ENCODE data around the gene ETV5.

The ETV5 gene

DNA sequence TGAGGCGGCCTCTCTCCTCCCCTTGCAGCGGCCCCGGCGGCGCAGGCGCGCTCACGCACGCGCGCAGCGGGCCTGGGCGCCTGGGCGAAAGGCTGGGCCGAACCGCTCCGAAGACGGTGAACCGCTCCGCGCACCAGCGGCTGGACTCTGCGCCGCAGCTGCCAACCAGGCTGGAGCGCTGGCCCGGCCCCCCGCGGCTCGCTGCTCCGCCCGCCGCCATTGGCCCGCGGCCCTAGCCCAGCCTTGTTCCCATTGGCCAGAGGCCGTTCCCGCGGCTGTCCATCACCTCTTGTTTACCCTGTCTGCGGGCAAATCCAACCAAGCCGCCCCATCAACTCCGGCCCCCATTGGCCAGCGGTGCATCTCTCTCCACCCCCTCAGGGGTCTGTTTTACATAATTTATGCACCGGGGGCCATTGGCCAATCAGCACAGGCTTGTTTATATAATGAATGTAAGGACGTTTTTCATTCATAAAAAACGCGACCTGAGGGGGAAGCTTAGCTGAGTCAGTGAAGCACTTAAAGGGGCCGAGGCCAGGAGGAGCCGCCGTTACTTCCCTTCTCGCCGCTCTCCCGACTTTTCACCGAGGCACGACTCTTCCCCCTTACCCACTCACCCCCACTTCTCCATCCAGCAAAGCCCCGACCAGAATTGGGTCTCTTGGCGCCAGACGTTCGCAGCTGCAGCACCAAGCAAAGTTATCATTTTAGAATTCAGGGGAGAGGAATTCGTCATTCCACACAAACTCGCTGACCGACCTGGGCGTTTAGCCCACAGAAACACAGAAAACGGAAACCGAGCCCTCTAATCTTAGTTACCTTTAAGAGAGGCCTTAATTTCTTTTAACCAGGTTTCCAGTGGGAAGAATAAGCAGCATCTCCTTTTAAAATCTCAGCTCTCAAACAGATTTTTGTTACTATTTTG lies at the start of gene ETV5:
TSS of gene ETV5 (minus strand) at position 149 of the 925 bp plus-strand sequence. CDS start 3,221 bp downstream, outside the sequence.
- peak; percentile 68 for FAIRE-seq

DNA sequence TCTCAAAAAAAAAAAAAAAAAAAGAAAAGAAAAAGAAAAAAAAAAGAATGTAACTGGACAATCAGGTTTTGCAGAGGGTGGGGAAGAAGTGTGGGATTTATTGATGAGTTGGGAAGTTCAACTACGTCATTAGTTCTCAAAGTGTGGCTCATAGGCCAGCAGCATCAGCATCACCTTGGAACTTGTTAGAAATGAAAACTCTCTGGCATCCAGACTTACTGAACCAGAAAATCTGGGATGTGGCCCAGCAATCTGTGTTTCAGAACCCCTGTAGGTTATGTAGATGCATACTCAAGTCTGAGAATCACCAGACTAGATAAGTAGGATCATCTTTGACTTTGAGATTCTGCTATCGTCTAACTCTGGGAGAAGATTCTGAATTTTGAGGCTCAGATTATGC lies 45.8 kb upstream of the ETV5 start:
- FAIRE-seq, result no peak

DNA sequence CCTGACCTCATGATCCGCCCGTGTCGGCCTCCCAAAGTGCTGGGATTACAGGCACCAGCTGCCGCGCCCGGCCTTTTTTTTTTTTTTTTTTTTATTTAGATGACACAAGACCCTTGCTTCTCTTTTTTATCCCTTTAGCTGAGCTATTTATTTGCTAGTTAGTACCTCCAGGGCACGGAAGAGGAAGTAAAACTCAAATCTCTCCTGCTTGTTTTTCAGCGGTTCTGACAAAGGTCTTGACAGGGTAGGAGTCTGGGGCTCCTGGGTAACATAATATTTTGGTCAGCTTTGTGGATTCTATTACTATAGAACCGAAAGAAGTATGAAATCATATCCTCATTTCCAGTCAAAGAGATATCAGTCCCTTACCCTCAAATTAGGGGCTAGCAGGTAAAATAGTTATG lies 44.0 kb upstream of the ETV5 start:
- no peak for FAIRE-seq

DNA sequence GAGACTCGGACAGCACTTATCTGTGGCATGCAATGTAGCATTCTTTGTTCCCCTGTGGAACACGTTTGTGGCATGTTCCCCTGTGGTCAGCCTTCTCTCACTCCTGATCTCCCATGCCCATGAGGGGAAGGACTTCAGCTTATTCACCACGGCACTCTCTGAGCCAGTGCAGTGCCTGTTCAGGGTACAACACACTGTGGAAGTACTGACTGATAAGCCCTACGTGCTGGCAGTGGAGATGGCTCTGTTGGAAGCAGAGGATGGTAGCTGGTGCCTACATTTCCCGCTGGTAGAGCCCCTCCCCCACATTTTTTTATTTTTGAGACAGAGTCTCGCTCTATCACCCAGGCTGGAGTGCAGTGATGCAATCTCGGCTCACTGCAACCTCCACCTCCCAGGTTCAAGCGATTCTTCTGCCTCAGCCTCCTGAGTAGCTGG lies 43.5 kb upstream of the ETV5 start:
- FAIRE-seq, result no peak

DNA sequence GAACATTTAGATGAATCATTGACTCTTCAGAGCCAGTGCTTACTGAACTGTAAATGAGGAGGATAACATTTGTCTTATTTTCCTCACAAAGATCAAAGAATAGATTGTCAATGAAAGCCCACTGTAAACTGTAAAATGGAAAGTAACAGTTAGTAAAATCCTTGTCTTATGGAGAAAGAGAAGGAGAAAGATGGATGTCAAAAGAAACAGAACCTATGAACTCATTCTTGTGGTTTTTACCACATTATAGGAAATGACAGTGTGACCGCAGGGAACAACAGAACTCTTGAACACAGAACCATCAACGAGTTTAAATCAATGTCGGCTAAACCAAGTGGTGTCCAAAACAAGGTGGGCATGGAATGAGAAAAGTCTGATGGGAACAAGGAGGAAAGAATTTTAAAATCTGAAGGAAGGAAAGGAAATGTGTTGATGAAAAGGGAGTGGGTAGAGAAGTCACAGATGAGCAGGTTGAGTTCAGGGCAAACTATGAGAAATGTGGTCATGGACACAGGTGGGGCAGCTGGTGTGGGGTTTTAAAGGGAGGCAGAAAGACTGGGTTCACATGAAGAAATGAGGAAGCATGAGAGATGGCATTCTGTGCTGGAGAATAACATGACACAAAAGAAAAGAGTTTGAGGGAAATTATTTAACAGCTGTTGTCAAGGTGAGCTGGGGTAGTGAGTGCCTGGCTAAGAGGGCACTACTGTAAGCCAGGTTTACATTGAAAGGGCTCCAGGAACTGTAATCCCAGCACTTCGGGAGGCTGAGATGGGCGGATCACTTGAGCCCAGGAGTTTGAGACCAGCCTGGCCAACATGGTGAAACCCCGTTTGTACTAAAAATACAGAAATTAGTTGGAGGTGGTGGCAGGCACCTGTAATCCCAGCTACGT lies 42.4 kb upstream of the ETV5 start:
- no peak for FAIRE-seq

DNA sequence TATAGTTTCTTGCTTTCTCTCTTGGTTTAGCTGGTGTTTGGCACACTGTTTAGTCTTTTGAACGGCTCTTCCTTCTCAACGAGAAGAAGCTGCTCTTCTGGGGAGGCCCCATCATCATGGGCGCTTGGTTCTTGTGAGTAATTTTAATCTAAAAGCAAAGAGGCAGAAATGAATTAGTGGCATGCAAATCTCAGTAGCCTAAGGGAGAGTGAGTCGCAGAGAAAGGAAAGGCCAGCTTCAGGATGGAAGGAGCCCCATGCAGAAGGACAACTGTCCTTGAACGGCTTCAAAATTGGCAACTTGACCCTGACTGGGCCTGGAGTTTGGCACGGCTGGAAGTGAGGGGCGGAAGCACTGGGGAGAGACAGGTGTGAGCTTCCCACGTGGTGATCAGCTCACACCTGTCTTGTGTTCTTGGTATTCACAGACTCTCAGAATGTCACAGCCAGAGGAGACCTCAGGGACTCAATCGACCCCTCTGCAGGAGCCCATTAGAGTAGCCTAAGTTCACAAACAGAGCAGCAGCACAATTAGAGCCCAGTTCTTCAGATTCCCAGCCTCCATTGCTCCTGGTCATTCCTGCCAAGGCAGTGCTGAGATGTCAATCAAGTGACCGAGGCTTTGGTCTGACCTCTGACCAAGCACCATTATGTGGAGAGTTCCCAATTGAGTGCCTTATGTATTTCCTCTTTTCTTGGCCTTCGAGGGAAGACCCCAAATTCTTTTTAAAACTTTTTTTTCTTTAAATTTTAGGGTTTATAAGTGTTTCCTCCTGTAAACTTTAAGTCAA lies 41.3 kb upstream of the ETV5 start:
- no peak for FAIRE-seq

DNA sequence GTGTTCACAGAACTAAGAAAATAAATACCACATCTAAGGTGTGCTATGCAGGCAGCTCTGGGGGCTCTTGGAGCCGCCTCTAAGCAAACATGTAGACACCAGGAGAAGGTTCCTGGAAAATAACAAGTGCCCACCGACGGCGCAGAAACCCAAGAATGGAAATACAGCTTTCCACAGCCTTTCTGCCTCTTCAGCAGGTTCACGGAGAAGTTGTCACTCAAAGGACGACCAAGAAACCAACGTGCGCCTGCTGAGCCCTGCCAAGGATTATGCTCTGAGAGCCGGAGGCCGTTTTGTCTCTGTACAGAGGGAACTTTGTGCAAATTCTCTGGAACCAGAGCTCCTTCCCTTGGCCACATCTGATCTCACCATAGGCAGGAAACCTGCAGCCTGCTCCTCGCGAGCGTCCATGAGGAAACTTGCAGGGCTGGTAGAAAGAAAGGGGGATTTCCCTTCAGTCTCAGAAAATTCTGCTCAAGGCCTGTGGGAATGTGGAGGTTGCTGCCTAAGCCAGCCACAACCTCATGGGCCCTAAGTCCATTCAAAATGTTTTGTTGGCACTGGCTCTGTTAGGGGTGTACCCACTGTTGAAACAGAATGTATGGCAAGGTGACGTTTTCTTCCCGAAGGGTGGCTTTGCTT lies 40.6 kb upstream of the ETV5 start:
- no peak for FAIRE-seq

DNA sequence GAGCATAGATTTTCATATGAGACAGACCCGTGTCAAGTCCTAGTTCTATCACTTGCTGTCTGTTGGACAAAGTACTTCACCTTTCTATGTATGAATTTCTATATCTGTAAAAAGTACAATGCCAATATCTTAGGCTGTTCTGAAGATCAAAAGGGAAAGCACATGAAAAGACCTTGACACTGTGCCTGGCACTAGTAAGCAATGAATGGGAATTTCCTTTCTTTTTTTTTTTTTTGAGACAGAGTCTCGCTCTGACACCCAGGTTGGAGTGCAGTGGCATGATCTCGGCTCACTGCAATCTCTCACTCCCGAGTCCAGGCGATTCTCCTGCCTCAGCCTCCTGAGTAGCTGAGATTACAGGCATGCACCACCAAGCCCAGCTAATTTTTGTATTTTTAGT lies 35.4 kb upstream of the ETV5 start:
- no peak for FAIRE-seq

DNA sequence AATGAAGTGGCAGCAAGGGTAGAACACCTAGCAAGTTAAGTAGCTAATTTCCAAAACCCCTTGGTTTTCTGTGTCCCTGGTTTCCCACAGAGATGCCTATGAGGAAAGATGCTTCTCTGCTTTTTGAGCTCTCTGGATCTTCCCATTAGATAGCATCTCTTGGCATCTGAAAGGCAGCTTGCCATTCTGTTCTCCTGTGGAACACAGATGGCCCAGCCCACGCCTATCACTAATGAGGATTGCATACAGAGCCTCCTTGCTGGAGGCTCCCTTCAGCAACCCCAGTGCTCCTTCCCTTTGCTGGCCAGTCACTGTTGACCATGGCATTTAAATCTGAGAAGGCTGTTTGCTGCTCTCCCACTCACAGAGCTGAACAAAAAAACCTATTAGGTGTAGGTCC lies 34.4 kb upstream of the ETV5 start:
- no peak for FAIRE-seq

DNA sequence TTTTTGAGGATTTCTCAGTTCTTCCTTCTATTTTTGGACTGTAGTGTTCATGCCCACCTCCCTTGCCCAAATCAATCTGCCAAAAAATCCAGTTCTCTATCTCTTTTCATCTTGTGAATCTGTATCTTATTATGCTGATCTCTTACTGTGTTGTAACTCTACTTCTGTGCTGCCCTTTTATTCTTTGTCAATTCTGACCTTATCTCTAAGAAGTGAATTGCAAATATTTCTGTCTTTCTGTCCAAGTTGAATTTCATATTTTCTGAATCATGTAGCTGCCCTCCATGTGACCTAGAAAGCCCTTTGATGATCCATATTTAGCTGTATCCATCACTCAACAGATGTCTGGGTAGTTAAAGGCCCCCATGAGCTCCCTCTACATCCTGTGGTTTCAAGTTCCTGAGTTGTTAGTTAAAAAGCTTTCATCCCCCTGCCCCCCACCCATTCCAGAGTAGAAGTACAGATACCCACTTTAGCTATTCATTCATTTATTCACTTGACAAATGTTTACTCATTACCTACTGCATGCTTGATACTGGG lies 33.6 kb upstream of the ETV5 start:
- no peak for FAIRE-seq

DNA sequence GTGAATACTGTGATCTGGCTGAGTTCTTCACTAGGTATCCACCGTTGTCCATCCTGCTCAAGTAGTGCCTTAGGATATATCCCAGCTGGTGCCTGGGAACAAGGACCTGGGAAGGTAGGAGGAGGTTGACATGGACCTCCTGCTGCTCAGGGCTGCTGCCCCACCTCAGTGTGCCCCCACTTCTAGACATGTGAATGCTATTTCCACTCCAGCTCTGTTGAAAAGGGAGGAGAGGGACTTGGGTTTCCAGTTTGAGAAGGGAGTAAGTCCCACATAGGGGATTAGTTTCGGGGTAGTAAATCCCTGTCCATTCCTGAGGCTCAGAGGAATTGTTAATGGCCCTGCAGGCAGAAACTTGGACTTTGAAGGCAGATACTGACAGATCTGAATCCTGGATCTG lies 32.9 kb upstream of the ETV5 start:
- no peak for FAIRE-seq

DNA sequence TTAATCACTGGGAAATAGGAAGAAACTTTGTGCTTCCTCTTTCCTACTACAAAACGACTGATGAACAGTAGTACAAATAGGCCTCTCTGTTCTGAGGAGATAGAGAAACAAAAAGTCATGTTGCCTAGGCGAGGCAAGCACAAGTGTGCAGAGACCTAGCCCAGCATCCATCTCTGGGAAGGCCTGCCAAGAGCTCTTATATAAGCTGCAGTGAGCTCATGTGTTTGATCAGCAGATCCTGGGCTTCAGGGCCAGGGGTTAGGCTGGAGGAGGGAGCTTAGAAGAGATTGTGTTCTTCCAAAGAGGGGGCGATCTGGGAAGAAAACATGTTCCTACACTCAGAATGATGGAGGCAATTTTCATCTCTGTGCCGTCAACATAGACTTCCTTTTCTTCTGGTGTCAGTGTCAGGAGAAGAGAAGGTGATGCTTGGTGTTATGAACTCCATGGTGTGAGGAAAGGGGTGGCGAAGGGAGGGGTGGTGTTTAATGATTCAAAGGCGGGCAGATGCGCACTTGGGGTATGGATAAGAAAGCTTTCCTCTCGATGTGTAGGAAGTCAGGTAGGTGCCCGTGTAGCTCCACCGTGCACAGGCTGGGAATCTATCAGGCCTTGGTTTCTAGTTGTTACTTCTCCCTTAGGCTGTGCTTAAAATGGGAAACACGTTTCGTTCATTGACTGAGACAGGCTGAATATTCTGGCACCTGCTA lies 29.5 kb upstream of the ETV5 start:
- FAIRE-seq, result no peak

DNA sequence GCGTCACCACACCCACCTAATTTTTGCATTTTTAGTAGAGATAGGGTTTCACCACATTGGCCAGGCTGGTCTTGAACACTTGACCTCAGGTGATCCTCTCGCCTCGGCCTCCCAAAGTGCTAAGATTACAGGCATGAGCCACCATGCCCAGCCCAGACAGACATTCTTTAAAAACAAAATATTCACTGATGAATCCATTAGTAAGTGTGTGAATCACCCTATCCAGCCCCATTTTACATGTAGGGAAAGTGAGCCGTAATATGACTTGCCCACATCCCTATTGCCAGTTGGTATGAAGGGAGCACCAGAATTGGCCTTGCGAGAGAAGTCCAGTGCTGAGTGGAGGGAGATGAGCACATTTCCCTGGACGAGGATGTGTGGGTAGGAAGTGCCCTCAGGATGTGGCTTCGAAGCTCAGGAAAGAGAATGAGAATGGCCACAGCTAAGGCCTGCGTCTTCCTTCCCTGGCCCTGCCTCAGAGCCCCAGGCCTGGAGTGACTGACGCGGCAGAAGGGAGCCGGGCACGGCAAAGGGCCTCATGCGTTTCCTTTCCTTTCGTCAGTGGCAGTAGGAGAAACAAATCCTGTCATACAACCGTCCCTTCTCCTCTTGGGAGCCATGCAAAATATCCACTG lies 28.3 kb upstream of the ETV5 start:
- no peak for FAIRE-seq

DNA sequence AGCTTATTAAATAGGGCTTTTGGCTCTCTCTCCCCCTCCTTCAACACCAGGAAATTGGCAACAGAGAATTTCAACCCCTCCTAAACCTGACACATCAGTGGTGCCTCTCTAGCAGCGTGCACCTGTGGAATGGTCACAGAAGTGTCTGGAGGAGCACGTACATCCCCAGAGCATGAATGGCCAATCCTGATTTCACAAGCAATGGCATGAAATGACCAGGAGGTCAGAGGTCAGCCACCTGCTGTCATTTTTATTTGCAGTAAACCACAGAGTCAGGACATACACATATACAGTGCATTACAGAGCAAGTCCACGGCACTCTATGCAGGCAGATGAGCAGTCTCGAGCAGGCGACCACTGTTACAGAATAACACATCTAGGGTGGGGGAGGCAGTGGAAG lies 25.1 kb upstream of the ETV5 start:
- FAIRE-seq, result no peak

DNA sequence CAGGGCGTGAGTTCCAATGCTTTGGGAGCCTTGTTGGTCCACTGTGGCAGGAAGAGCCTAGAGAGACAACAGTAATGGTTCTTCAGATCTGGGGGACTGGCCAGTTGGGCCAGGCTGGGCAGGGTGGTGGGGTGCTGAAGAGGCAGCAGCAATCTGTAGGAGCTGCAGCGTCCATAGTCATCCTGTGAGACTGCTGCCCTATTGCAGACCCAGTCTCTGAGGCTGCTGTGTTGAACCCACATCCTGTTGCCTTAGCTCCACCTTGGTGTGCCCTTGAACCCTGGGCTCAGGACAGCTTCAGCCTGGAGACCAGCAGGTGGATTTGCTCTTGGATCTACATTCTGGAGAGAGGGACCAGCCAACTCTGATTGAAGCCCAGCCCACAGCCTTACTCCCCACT lies 23.6 kb upstream of the ETV5 start:
- FAIRE-seq, result no peak

DNA sequence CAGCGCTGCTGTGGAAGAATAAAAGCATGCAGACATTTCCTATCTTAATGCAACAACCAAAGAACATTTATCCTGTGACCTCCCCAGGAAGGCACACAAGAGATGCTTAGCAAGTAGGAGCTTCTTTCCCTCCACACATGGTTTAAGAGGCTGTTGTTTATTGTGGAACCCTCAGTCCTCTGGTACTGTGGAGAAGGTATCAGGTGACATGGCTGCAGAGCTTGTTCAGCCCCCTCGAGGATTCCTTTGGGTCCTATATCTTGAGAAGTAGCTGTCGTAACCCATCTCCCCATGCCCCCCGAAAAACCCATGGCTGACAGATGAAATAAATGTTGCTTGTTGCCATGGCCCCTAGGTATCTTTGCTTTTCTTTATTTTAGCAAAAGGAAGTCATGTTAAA lies 20.3 kb upstream of the ETV5 start:
- FAIRE-seq, result no peak

DNA sequence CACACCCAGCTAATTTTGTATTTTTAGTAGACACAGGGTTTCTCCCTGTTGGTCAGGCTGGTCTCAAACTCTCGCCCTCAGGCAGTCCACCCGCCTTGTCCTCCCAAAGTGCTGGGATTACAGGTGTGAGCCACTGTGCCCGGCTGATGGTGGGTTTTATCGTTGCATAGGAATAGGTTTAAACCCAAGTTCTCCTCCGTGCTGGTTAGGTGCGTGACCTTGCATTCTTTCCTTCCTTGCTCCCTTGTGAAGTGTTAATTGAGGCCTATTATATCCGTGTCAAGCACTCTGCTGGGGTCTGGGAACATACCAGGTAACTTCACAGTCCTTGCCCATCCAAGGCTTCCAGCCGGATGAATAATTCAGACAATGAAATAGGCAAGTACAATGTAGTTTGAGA lies 19.3 kb upstream of the ETV5 start:
- no peak for FAIRE-seq

DNA sequence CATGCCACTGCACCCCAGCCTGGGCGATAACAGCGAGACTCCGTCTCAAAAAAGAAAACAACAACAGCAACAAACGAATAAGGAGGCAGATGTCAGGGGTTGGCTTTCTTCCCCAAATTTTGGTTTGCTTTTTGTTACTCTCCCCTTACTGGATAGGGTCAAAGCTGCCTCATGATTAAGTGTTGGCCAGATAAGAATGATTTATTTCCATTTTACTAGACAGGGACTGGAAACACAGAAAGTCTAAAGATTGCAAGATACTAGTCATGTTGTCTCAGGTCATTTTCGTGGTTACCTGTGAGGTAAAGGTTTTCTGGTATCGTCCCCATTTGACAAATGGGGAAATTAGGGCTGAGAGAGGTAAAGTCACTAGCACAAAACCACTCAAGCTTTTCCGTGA lies 18.6 kb upstream of the ETV5 start:
- no peak for FAIRE-seq

DNA sequence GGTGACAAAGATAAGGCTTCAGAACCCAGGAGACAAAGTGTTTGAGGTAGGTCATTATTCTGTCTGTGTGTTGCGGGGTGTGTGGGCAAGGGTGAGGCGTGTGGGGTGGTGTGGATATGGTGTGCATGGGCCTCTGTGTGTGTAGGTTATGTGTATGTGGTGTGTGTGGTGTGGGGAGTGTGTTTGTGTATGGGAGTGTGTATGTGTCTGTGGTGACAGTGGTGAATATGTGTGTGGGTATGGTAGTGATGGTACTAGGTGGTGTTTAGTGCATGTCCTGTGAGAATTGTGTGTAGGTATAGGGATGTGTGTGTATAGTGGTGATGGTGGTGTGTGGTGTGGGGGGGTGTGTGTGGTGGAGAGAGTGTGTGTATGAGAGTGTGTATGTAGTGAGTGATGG lies 16.2 kb upstream of the ETV5 start:
- no peak for FAIRE-seq

DNA sequence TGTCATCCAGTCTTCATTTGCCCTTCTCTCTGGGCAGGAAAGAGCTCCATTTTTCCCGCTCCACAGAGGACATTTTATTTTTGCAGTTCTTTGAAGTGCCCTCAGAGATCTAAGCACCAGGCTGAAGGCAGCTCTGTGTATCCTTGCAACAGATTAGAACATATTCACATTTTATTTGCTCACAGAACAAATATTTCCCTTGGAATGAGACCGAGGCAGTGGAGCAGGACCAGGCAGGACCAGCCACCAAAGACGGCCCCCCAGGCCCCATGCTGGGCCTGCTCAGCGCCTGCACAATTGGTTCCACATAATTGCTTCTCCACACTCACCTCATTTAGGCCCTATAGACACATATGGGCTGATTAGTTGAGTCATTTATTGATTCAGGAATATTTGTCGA lies 15.7 kb upstream of the ETV5 start:
- FAIRE-seq, result no peak

DNA sequence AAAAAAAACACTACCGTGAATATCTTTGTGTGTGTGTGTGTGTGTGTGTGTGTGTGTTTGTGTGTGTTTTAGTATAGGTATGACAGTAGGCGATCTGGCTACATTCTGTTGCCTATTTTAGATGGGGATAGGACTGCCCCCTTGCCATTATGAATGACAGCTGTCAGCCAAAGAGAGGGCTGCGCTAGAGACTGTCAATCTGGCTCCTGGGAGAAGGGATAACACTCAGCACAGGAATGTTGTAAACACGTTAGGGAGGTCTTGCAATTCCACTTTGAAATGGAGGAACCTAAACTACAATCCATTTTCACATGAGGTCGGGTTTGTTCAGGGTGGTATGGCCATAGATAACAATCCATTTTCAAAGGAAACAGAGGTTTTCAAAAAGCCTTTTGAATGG lies 14.1 kb upstream of the ETV5 start:
- FAIRE-seq, result no peak

Data from colon (tissue), 2 donors.